ENCODE data around the gene CLRN2.

Gene CLRN2

DNA sequence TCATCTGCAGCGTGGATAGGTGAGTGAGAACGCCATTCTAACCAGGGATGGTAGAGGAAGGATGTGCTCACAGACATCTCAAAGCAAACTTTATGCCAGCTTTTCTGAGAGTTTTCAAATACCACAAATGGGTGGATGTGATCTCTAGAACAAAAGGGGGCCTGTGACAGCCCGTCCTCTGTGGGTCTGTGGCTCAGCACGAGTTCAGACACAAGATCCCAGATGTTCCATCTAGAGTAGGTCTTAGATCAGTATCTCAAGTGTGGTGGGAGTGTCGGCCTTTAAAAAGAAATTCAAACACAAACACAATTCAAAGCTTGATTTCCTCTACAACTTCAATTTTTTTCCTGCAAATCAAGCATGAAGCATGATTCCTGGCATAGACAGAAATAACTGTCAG, 25.8 kb upstream of the CLRN2 start:
- Histone ChIP-seq H3K27me3 (ENCODE audit: control insufficient read depth, insufficient read depth, low read length, poor library complexity, severe bottlenecking) (no peaks in the 10 kb centered on the region), H3K27ac (ENCODE audit: insufficient read depth, low read depth, low read length, poor library complexity, severe bottlenecking) (no peak overlapping the region), H3K4me1 (ENCODE audit: control insufficient read depth, insufficient read depth, low read length) (no peaks in the 10 kb centered on the region), H3K36me3 (ENCODE audit: control insufficient read depth, insufficient read depth, low read length) (peaks cover 11% of the 10 kb centered on the region), H3K9me3 (ENCODE audit: control insufficient read depth, low read length) (no peaks in the 10 kb centered on the region), H3K4me3 (ENCODE audit: insufficient read depth, low read depth, low read length) (no peak overlapping the region)
- WGBS, 2 experiments: 96 to 100% methylated on average over 5 of the region's 5 CpGs

- Histone ChIP-seq H3K27ac (ENCODE audit: insufficient read depth, low read depth, low read length, poor library complexity, severe bottlenecking) (no peak overlapping the region), H3K4me1 (ENCODE audit: control insufficient read depth, insufficient read depth, low read length) (no peaks in the 10 kb centered on the region), H3K27me3 (ENCODE audit: control insufficient read depth, insufficient read depth, low read length, poor library complexity, severe bottlenecking) (no peaks in the 10 kb centered on the region), H3K9me3 (ENCODE audit: control insufficient read depth, low read length) (no peaks in the 10 kb centered on the region), H3K36me3 (ENCODE audit: control insufficient read depth, insufficient read depth, low read length) (peaks cover 11% of the 10 kb centered on the region), H3K4me3 (ENCODE audit: insufficient read depth, low read depth, low read length) (no peak overlapping the region)
- WGBS, 2 experiments: 95% methylated on average over 8 of the region's 8 CpGs
Observed at GRCh38 chr4:17489721-17490120, 25.2 kb upstream of the CLRN2 start.

- Histone ChIP-seq H3K4me1 (ENCODE audit: control insufficient read depth, insufficient read depth, low read length) (no peaks in the 10 kb centered on the region), H3K4me3 (ENCODE audit: insufficient read depth, low read depth, low read length) (no peak overlapping the region), H3K36me3 (ENCODE audit: control insufficient read depth, insufficient read depth, low read length) (peaks cover 11% of the 10 kb centered on the region), H3K27ac (ENCODE audit: insufficient read depth, low read depth, low read length, poor library complexity, severe bottlenecking) (no peak overlapping the region), H3K27me3 (ENCODE audit: control insufficient read depth, insufficient read depth, low read length, poor library complexity, severe bottlenecking) (no peaks in the 10 kb centered on the region), H3K9me3 (ENCODE audit: control insufficient read depth, low read length) (no peaks in the 10 kb centered on the region)
- WGBS, 2 experiments: 93 to 95% methylated on average over 6 of the region's 6 CpGs
Observed at GRCh38 chr4:17490575-17491059, 24.3 kb upstream of the CLRN2 start.

DNA sequence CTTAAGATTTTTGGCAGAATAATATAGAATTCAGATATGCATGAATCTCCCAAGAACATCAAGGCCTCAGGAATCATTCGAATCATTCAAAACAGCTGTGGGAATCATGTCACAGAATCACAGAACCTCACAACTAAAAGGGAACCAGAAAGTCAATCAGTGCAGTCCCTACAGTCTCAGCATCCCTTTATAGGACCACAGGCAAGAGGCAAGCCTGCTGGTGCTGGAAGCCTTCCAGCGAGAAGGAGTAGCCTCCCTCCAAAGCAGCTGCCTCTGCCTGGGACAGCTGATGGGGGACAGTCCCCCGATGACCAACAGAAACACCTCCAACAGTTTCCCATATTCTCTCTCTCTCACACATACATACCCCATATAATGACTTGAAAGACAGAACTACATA, 23.8 kb upstream of the CLRN2 start:
- H3K27ac ChIP-seq (ENCODE audit: insufficient read depth, low read depth, low read length, poor library complexity, severe bottlenecking): no peak overlapping the region
- H3K36me3 ChIP-seq (ENCODE audit: control insufficient read depth, insufficient read depth, low read length): peaks cover 11% of the 10 kb centered on the region
- no peak overlapping the region for H3K4me3 ChIP-seq (ENCODE audit: insufficient read depth, low read depth, low read length)
- no peaks in the 10 kb centered on the region for H3K27me3 ChIP-seq (ENCODE audit: control insufficient read depth, insufficient read depth, low read length, poor library complexity, severe bottlenecking)
- no peaks in the 10 kb centered on the region for H3K9me3 ChIP-seq (ENCODE audit: control insufficient read depth, low read length)
- WGBS, 2 experiments: 89 to 95% methylated on average over 3 of the region's 3 CpGs
- H3K4me1 ChIP-seq (ENCODE audit: control insufficient read depth, insufficient read depth, low read length): no peaks in the 10 kb centered on the region

DNA sequence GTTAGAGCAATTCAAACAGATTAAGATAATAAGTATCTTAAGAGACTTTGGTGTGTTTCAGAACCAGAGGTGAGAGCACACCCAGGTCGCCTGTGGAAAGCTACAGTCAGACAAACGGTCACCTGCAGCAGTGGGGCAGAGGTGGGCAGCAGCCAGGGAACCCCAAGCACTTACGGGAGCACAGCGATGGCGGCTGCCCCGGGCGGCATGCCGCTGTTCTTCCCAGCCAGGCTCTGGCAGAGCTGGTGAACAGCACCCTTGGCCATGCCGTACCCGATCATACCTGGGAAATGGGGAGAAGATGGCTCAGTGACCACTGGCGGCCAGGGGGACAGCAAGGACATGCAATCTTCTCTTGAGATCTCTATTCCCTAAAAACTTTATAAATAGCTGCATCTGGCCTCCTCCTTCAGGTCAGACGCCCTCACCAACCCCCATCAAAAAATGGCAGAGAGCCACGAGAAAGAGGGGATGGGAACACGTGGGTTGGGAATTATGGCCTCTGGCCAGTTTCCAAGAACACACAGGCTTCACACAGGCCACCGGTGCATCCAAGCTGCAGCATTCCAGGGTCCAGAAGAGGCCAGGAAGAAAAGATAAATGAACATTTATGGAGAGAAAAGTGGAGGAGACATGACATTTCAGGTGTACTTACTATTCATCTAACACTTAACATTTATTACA, 22.8 kb upstream of the CLRN2 start:
- 94 to 96% methylated on average over 15 of the region's 15 CpGs for WGBS, 2 experiments
- Histone ChIP-seq H3K4me3 (ENCODE audit: insufficient read depth, low read depth, low read length) (no peak overlapping the region), H3K36me3 (ENCODE audit: control insufficient read depth, insufficient read depth, low read length) (peaks cover 11% of the 10 kb centered on the region), H3K27ac (ENCODE audit: insufficient read depth, low read depth, low read length, poor library complexity, severe bottlenecking) (no peak overlapping the region), H3K4me1 (ENCODE audit: control insufficient read depth, insufficient read depth, low read length) (no peaks in the 10 kb centered on the region), H3K27me3 (ENCODE audit: control insufficient read depth, insufficient read depth, low read length, poor library complexity, severe bottlenecking) (no peaks in the 10 kb centered on the region), H3K9me3 (ENCODE audit: control insufficient read depth, low read length) (no peaks in the 10 kb centered on the region)

GRCh38 chr4:17492876-17493275, 22.1 kb upstream of the CLRN2 start:
- Histone ChIP-seq H3K36me3 (ENCODE audit: control insufficient read depth, insufficient read depth, low read length) (peaks cover 11% of the 10 kb centered on the region), H3K27ac (ENCODE audit: insufficient read depth, low read depth, low read length, poor library complexity, severe bottlenecking) (no peak overlapping the region), H3K4me3 (ENCODE audit: insufficient read depth, low read depth, low read length) (no peak overlapping the region), H3K9me3 (ENCODE audit: control insufficient read depth, low read length) (no peaks in the 10 kb centered on the region), H3K4me1 (ENCODE audit: control insufficient read depth, insufficient read depth, low read length) (no peaks in the 10 kb centered on the region), H3K27me3 (ENCODE audit: control insufficient read depth, insufficient read depth, low read length, poor library complexity, severe bottlenecking) (no peaks in the 10 kb centered on the region)
- WGBS, 2 experiments: 88 to 93% methylated on average over 2 of the region's 2 CpGs

GRCh38 chr4:17493619-17494018, 21.3 kb upstream of the CLRN2 start:
- H3K27me3 ChIP-seq (ENCODE audit: control insufficient read depth, insufficient read depth, low read length, poor library complexity, severe bottlenecking): no peaks in the 10 kb centered on the region
- H3K36me3 ChIP-seq (ENCODE audit: control insufficient read depth, insufficient read depth, low read length): peaks cover 6% of the 10 kb centered on the region
- 93 to 94% methylated on average over 4 of the region's 4 CpGs for WGBS, 2 experiments
- no peak overlapping the region for H3K4me3 ChIP-seq (ENCODE audit: insufficient read depth, low read depth, low read length)
- H3K9me3 ChIP-seq (ENCODE audit: control insufficient read depth, low read length): no peaks in the 10 kb centered on the region
- H3K4me1 ChIP-seq (ENCODE audit: control insufficient read depth, insufficient read depth, low read length): no peaks in the 10 kb centered on the region
- H3K27ac ChIP-seq (ENCODE audit: insufficient read depth, low read depth, low read length, poor library complexity, severe bottlenecking): no peak overlapping the region

DNA sequence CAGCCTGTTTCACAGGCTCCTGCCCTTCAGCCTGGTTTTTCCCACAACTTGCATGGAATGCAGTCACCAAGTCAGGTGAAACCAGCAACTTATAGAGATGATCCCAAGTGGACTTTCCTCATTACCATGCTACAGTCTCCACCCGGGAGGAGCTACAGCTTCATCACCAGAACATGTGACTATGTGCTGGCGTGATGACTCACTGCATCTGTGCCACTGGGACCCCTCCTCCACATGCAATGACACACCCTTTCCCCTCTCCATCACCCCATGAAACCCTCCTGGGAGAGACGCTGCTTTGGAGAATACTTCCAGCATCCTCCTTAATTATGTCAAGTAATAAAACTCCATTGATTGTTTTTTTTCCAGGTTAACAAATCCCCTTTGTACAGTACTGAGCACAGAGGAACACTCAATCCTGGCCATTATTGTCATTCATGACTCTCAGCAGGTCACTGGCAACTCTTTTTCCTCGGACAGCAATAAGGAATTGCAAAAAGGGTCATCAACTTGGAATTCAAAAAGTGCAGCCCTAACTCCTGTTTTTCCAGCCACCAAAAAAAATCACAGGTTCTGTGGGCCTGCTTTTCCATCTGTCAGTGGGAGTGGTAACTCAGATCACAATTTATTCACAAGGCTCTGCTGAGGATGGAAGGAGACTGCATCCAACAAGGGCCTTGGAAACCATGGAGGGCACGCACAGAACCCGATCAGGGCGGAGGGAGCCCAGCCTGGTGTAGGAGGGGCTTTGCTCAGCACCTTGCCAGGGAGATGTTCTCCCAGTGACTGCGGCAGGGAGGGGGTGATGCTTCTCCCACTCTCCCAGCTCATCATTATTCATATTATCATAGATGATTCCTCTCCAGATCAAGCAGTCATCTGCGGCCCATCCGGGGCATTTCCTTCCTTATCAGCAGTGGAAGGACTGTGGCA, 20.4 kb upstream of the CLRN2 start:
- 78 to 85% methylated on average over 10 of the region's 10 CpGs for WGBS, 2 experiments
- Histone ChIP-seq H3K36me3 (ENCODE audit: control insufficient read depth, insufficient read depth, low read length) (no peaks in the 10 kb centered on the region), H3K4me3 (ENCODE audit: insufficient read depth, low read depth, low read length) (no peak overlapping the region), H3K27me3 (ENCODE audit: control insufficient read depth, insufficient read depth, low read length, poor library complexity, severe bottlenecking) (no peaks in the 10 kb centered on the region), H3K27ac (ENCODE audit: insufficient read depth, low read depth, low read length, poor library complexity, severe bottlenecking) (no peak overlapping the region), H3K9me3 (ENCODE audit: control insufficient read depth, low read length) (no peaks in the 10 kb centered on the region), H3K4me1 (ENCODE audit: control insufficient read depth, insufficient read depth, low read length) (no peaks in the 10 kb centered on the region)

GRCh38 chr4:17497890-17498523, 17.0 kb upstream of the CLRN2 start:
- Histone ChIP-seq H3K4me1 (ENCODE audit: control insufficient read depth, insufficient read depth, low read length) (no peaks in the 10 kb centered on the region), H3K36me3 (ENCODE audit: control insufficient read depth, insufficient read depth, low read length) (peaks cover 5% of the 10 kb centered on the region), H3K4me3 (ENCODE audit: insufficient read depth, low read depth, low read length) (no peak overlapping the region), H3K27me3 (ENCODE audit: control insufficient read depth, insufficient read depth, low read length, poor library complexity, severe bottlenecking) (no peaks in the 10 kb centered on the region), H3K9me3 (ENCODE audit: control insufficient read depth, low read length) (no peaks in the 10 kb centered on the region), H3K27ac (ENCODE audit: insufficient read depth, low read depth, low read length, poor library complexity, severe bottlenecking) (no peak overlapping the region)
- WGBS, 2 experiments: 93 to 95% methylated on average over 6 to 7 of the region's 7 CpGs

- Histone ChIP-seq H3K4me1 (ENCODE audit: control insufficient read depth, insufficient read depth, low read length) (no peaks in the 10 kb centered on the region), H3K9me3 (ENCODE audit: control insufficient read depth, low read length) (no peaks in the 10 kb centered on the region), H3K4me3 (ENCODE audit: insufficient read depth, low read depth, low read length) (no peak overlapping the region), H3K27ac (ENCODE audit: insufficient read depth, low read depth, low read length, poor library complexity, severe bottlenecking) (no peak overlapping the region), H3K36me3 (ENCODE audit: control insufficient read depth, insufficient read depth, low read length) (peaks cover 5% of the 10 kb centered on the region), H3K27me3 (ENCODE audit: control insufficient read depth, insufficient read depth, low read length, poor library complexity, severe bottlenecking) (no peaks in the 10 kb centered on the region)
Observed at GRCh38 chr4:17500574-17500973, 14.4 kb upstream of the CLRN2 start.

All from ectodermal cell (in vitro differentiated cells).